Measurements from ENCODE around the gene HS3ST4.

DNA sequence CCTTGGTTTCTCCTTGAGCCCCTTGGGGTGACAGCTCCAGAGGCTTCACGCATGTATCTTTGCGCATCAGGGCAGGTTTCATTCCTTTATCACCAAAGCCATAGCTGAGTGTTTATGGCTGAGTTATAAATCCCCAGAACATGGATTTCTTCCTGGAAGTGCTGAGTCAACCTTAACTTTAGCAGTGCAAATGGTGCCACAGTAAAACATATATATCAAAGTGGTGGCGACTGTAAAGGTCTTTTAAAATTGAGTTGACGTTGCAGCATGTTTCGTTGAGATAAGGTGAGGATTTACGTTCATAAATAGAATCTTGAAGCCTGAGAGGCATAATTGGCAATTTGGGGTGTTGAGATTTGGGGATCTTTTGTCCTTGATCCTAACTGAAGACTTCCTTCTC is 214.1 kb downstream of the HS3ST4 start:
- no peak for TF ChIP-seq SMC3 (IDR thresholded peaks at IDR 0.05; ENCODE audit: borderline replicate concordance, low read length)
- no peak for TF ChIP-seq MXI1 (IDR thresholded peaks at IDR 0.05; ENCODE audit: low read depth, low read length)
- no peak for TF ChIP-seq EGR1 (IDR thresholded peaks at IDR 0.05; ENCODE audit: borderline replicate concordance in 1 of 2, low read depth in 2 of 2, low read length in 2 of 2)
- TF ChIP-seq SMARCA5 (IDR thresholded peaks at IDR 0.05) = no peak
- TF ChIP-seq SP1 (IDR thresholded peaks at IDR 0.05; ENCODE audit: low read depth, low read length) = no peak
- TF ChIP-seq, protein P1, sequence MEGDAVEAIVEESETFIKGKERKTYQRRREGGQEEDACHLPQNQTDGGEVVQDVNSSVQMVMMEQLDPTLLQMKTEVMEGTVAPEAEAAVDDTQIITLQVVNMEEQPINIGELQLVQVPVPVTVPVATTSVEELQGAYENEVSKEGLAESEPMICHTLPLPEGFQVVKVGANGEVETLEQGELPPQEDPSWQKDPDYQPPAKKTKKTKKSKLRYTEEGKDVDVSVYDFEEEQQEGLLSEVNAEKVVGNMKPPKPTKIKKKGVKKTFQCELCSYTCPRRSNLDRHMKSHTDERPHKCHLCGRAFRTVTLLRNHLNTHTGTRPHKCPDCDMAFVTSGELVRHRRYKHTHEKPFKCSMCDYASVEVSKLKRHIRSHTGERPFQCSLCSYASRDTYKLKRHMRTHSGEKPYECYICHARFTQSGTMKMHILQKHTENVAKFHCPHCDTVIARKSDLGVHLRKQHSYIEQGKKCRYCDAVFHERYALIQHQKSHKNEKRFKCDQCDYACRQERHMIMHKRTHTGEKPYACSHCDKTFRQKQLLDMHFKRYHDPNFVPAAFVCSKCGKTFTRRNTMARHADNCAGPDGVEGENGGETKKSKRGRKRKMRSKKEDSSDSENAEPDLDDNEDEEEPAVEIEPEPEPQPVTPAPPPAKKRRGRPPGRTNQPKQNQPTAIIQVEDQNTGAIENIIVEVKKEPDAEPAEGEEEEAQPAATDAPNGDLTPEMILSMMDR (IDR thresholded peaks at IDR 0.05 in 2 of 3, conservative IDR thresholded peaks at IDR 0.05 in 1 of 3; ENCODE audit: control insufficient read depth in 2 of 3, extremely low read depth in 1 of 3, insufficient read depth in 1 of 3, low read depth in 3 of 3, low read length in 3 of 3) = no peak
- TF ChIP-seq ETV6 (conservative IDR thresholded peaks at IDR 0.05 in 1 of 2, IDR thresholded peaks at IDR 0.05 in 1 of 2; ENCODE audit: borderline replicate concordance in 1 of 2, low read depth in 1 of 2) = no peak
- TF ChIP-seq RFX5 (IDR thresholded peaks at IDR 0.05; ENCODE audit: low read depth, low read length) = no peak
- TF ChIP-seq LARP7 (IDR thresholded peaks at IDR 0.05) = no peak

All from GM12878 (cell line).